ENCODE data around the gene GCK.
A peak's percentile ranks its signal among the peaks of the same experiment; 100 is the strongest.
"Not testable (repeated sequence)": the region's sequence is repeated elsewhere in the genome, so short reads cannot be mapped to it uniquely, and the experiment has no call there.

The GCK gene

DNA sequence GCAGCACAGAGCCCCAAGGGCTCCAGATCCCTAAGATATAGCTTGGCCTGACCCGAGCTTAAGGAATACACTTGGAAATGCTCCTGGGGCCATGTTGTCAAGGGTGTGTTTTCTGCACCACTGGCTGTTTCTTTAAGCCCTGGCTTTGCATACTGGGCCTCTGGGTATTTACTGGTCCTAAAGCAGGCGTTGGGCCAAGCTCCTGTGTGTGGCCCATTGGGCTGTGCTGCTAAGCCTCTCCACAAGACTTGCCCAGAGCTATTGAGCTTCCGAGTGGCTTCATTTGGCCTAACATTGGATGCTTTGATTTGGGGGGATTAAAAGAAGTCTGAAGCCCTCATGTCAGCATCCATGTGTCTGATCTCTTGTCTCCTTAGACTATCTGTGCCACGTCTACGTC is 16.8 kb upstream of the GCK start:
- DNase-seq (ENCODE audit: low read depth in 2 of 3, low spot score in 1 of 3) = no peak

GRCh38 chr7:44201813-44202212 is 12.6 kb upstream of the GCK start:
- DNase-seq (ENCODE audit: low read depth in 2 of 3, low spot score in 1 of 3) = no peak

DNA sequence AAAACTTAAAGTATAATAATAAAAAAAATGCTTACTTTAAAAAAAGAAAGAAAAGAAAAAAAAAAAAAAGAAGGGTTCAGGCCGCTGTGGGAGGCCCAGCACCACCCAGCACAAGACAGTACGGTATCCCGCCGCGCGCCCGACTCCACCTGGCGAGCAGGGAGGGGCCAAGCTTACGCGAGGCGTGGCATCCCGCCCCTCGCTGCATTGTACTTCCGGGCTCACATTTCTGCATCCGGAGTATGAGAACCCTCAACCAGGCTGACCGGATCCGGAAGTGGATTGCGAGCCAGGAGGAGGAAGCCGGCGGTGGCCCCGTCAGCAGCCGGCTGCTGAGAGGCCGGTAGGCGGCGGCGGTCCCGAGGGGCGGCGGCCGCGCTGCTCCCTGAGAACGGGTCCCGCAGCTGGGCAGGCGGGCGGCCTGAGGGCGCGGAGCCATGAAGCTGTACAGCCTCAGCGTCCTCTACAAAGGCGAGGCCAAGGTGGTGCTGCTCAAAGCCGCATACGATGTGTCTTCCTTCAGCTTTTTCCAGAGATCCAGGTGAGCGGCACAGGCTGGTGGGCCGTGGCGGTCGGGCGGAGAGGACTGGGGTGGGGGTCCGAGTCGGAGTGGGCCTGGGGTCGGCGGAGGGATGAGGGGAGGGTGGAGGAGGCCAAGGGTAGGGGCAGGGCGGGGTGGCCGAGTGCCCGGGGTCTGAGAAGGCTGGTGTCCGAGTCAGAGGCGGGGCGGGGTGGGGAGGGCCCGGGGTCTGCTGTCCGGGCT is 11.6 kb upstream of the GCK start, which contains the start of gene YKT6:
Gene YKT6 (plus strand): TSS at position 280 of the 763 bp plus-strand sequence. CDS start 158 bp downstream, at position 438.
- DNase-seq (ENCODE audit: low read depth in 2 of 3, low spot score in 1 of 3) = peak; percentile 91 to 94 (median 94)

DNA sequence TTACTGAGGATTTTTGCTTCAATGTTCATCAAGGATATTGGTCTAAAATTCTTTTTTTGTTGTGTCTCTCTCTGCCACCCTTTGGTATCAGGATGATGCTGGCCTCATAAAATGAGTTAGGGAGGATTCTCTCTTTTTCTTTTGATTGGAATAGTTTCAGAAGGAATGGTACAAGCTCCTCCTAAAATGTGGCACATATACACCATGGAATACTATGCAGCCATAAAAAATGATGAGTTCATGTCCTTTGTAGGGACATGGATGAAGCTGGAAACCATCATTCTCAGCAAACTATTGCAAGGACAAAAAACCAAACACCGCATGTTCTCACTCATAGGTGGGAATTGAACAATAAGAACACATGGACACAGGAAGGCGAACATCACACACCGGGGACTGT is 10.9 kb upstream of the GCK start:
- DNase-seq (ENCODE audit: low read depth in 2 of 3, low spot score in 1 of 3) = not testable (repeated sequence)

- DNase-seq (ENCODE audit: low read depth in 2 of 3, low spot score in 1 of 3) = no peak
Observed at GRCh38 chr7:44197474-44197873, 8.2 kb upstream of the GCK start.

DNA sequence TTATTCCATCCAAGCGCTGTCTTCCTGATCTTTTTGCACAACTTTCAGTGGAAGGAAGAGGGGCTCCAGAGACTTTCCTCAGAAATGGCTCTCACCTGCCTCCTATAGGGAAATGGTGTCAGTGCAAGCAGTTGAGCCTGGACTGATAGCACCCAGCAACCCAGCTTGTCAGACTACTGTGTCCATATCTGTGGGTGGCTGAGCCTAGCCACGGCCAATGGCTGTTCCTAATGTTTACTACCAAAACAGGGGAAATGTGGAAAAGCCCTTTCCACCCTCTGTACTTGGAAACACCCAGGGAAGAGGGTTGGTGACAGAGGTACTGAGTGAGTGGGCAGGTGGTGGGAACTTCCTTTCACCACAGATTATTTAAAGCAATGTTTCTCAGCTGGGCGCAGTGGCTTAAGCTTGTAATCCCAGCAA is 7.2 kb upstream of the GCK start:
- peak in 1 of 3 donors; percentile 19 for DNase-seq (ENCODE audit: low read depth in 2 of 3, low spot score in 1 of 3)

DNA sequence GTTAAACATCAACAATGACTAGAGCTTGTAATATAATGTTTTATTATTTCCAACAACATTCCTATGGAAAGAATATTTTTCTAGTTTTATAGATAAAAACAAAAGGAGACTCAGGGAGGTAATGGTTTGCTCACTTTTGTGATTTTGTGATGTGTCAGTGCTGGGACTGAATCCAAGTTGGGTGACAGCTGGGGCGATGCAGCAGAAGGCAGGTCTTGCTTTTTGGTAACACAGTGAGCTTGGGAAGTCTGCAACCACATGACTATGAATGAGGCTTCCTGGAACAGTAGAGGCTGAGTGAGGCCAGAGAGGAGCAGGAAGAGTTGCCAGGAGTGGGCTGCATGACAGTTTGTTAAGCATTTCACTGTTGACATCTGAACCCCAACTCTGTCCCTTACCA is 6.7 kb upstream of the GCK start:
- DNase-seq (ENCODE audit: low read depth in 2 of 3, low spot score in 1 of 3) = no peak

GRCh38 chr7:44194562-44195145 is 5.4 kb upstream of the GCK start:
- DNase-seq (ENCODE audit: low read depth in 2 of 3, low spot score in 1 of 3) = no peak

DNA sequence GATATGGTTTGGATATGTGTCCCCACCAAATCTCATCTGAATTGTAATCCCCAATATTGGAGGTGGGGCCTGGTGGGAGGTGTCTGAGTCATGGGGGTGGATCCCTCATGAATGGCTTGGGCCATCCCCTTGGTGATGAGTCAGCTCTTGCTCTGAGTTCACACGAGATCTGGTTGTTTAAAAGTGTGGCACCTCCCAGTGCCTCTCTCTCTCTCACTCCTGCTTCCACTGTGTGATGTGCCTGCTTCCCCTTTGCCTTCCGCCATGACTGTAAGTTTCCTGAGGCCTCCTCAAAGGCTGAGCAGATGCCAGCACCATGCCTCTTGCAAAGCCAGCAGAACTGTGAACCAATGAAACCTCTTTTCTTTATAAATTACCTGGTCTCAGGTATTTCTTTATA is 4.8 kb upstream of the GCK start:
- DNase-seq (ENCODE audit: low read depth in 2 of 3, low spot score in 1 of 3) = peak; percentile 23 to 30 (median 28)

GRCh38 chr7:44193011-44193802 is 4.0 kb upstream of the GCK start:
- DNase-seq (ENCODE audit: low read depth in 2 of 3, low spot score in 1 of 3) = no peak

DNA sequence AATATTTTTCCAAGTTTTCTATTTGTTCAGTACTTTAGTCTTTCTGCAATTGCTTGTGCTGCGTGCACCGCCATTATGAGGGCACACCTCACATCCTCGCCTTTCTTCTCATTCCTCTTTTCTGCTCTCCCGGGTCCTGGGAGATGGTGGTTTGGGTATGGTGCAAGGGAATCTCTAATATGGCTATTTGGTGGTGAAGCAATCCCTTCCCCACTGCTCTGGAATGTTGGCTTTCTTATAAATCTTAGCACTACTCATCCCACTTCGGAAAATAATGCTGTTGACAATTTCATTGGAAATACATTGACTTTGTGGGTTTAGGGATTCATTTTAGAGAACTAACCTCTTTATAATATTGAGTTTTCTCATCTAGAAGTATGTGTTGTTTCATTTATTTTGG is 1.9 kb upstream of the GCK start:
- no peak for DNase-seq (ENCODE audit: low read depth in 2 of 3, low spot score in 1 of 3)

DNA sequence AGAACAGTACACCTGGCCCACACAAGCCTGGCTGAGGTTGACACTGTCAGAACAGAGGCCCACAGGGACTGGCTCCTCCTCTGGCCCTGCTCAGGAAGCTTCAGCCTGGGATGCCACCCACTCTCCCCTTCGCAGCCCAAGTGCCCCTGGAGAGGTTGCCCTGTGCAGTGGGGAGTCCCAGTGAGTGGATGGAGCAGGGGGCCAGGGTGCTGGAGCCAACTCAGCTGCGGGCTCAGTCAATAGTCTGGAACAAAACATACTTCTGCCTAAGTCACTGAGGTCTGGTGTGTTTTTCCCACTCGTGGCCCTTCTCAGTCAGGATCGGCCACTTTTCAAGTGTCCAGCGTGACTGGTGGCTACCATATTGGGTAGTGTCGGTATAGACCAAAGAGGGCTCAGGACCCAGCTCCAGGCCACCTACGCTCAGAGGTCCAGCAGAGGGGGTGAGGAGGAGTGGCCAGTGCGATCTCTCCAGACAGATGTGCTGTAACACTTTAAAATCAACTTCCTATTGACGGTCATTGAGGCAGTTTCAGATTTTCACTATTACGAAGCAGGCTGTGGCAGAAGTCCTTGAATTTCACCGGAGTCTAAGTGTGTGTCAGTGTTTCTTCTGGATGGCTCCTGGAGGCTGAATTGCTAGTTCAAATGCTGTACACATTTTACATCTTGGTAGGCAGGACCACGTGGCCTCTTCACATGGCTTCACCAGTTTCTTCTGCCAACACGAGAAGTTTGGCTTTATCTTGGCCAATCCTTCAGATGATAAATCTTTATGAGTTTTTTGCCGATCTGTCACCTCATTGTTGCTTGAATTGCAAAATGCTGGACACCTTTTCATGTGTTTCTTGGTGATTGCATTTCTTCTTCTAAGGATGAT is 994 bp upstream of the GCK start:
- no peak for DNase-seq (ENCODE audit: low read depth in 2 of 3, low spot score in 1 of 3)

GRCh38 chr7:44188480-44189225 is 586 bp downstream of the GCK start:
- no peak for DNase-seq (ENCODE audit: low read depth in 2 of 3, low spot score in 1 of 3)

GRCh38 chr7:44187636-44188416 is 1.4 kb downstream of the GCK start:
- no peak for DNase-seq (ENCODE audit: low read depth in 2 of 3, low spot score in 1 of 3)

DNA sequence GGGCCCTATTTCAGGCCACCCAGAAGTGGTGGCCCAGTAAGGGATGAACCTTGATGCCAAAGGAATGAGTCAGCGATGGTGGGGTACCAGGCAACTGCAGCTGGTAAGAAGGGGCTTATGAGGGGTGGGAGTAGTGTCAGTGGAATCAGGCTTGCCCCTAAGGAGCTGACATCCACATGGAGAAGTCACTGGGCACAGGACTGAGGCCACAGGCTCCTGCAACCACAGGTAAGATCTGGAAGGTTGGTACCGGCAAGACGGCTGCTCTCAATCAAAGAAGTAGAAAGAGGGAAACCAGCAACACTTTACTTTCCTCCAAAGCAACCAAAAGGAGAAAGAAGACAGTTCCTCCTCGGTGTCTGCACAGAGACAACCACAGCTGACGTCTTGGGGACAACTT is 2.5 kb downstream of the GCK start:
- no peak for DNase-seq (ENCODE audit: low read depth in 2 of 3, low spot score in 1 of 3)

DNA sequence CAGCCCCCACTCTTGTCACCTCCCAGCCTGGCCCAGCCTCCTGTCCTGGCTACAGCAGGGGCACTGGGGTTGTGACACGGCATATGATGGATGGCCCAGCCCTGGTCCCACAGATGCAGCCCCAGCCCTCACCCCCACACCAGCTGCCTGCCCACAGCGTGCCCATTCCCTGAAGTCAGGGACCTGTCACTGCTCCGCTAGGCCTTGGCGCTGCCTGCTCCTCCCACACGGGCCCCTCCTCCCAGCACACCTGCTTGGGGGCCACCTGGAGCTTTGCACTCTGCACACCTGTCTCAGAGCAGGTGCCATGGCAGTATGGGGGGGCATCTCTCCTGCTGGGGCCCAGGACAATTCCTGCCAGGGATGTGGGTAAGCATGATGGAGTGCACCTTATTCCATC is 3.5 kb downstream of the GCK start:
- no peak for DNase-seq (ENCODE audit: low read depth in 2 of 3, low spot score in 1 of 3)

DNA sequence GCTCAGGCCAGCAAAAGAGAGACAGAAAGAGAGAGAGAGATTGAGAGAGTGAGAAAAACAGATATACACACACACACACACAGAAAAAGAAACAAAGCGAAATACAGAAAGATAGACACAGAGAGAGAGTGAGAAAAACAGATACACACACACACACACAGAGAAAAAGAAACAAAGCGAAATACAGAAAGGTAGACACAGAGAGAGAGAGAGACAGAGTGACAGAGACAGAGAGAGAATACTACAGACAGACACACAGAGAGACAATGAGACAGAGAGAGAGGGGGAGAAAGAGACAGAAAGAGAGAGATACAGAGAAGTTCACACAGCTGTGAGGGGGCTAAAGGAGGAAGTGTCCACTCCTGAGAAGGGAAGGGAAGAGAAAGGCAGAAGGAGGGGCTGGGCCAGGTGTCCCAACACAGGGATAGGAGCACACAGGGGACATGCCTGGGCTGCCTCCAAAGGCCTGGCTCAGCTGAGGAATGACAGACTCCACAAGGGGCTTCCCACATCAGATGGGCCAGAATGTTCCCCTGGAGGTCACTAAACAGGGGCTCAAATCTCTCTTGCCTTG is 4.3 kb downstream of the GCK start:
- DNase-seq (ENCODE audit: low read depth in 2 of 3, low spot score in 1 of 3) = no peak

- no peak for DNase-seq (ENCODE audit: low read depth in 2 of 3, low spot score in 1 of 3)
Observed at GRCh38 chr7:44184206-44184872, 4.9 kb downstream of the GCK start.

- DNase-seq (ENCODE audit: low read depth in 2 of 3, low spot score in 1 of 3) = peak in 1 of 3 donors; percentile 14
Observed at GRCh38 chr7:44183386-44183785, 5.9 kb downstream of the GCK start.
